ENCODE data around the gene RNASE8.
A peak's percentile ranks its signal among the peaks of the same experiment; 100 is the strongest.

RNASE8 gene

GRCh38 chr14:21106498-21107282 is 49.1 kb downstream of the RNASE8 start:
- DNase-seq: peak; percentile 82 to 91 (median 86)

- no peak for DNase-seq
Measured at GRCh38 chr14:21107283-21107800, 49.7 kb downstream of the RNASE8 start.

Data from suppressor macrophage (primary cell).